ENCODE measurements around the gene PCK2.

PCK2 gene

DNA sequence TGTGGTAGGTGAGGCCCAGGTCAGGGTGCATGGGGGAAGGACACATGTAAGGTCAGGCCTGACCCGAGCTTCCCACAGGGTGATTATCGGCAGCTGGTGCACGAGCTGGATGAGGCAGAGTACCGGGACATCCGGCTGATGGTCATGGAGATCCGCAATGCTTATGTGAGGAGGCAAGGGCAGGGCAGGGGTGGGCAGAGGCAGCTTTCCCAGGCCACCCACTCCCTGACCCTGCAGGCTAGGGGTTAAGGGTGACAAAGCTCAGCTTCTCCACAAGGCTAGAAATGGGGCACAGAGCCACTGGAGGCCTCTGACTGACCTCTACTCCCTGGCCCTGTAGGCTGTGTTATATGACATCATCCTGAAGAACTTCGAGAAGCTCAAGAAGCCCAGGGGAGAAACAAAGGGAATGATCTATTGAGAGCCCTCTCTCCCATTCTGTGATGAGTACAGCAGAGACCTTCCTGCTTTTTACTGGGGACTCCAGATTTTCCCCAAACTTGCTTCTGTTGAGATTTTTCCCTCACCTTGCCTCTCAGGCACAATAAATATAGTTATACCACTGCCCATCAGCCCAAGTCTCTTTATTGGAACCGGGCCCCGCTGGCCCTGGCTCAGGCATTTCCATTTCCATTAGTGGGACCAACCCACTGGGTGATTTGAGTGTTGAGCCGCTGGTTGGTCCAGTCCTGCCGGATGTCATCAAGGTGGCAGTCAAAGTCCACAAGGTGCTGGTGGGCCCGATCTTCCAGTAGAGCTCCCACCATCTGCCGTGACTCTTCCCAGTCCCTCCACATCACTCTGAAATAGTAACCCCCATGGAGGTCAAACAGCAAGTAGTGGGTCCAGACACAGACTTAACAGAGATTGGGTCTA, 44.5 kb downstream of the PCK2 start (continued):
- TF ChIP-seq, protein P1, sequence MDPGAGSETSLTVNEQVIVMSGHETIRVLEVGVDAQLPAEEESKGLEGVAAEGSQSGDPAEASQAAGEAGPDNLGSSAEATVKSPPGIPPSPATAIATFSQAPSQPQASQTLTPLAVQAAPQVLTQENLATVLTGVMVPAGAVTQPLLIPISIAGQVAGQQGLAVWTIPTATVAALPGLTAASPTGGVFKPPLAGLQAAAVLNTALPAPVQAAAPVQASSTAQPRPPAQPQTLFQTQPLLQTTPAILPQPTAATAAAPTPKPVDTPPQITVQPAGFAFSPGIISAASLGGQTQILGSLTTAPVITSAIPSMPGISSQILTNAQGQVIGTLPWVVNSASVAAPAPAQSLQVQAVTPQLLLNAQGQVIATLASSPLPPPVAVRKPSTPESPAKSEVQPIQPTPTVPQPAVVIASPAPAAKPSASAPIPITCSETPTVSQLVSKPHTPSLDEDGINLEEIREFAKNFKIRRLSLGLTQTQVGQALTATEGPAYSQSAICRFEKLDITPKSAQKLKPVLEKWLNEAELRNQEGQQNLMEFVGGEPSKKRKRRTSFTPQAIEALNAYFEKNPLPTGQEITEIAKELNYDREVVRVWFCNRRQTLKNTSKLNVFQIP (CRISPR knock-in tag; IDR thresholded peaks at IDR 0.05; ENCODE audit: borderline replicate concordance, low read depth): no peak
- TF ChIP-seq, protein P2, sequence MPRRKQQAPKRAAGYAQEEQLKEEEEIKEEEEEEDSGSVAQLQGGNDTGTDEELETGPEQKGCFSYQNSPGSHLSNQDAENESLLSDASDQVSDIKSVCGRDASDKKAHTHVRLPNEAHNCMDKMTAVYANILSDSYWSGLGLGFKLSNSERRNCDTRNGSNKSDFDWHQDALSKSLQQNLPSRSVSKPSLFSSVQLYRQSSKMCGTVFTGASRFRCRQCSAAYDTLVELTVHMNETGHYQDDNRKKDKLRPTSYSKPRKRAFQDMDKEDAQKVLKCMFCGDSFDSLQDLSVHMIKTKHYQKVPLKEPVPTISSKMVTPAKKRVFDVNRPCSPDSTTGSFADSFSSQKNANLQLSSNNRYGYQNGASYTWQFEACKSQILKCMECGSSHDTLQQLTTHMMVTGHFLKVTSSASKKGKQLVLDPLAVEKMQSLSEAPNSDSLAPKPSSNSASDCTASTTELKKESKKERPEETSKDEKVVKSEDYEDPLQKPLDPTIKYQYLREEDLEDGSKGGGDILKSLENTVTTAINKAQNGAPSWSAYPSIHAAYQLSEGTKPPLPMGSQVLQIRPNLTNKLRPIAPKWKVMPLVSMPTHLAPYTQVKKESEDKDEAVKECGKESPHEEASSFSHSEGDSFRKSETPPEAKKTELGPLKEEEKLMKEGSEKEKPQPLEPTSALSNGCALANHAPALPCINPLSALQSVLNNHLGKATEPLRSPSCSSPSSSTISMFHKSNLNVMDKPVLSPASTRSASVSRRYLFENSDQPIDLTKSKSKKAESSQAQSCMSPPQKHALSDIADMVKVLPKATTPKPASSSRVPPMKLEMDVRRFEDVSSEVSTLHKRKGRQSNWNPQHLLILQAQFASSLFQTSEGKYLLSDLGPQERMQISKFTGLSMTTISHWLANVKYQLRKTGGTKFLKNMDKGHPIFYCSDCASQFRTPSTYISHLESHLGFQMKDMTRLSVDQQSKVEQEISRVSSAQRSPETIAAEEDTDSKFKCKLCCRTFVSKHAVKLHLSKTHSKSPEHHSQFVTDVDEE (CRISPR knock-in tag; IDR thresholded peaks at IDR 0.05): no peak
- TF ChIP-seq RARB (CRISPR knock-in tag; IDR thresholded peaks at IDR 0.05) (no peak), TOX (CRISPR knock-in tag; IDR thresholded peaks at IDR 0.05; ENCODE audit: borderline replicate concordance) (no peak), ZNF565 (CRISPR knock-in tag; conservative IDR thresholded peaks at IDR 0.05; ENCODE audit: low read depth) (no peak), ARNTL (CRISPR knock-in tag; IDR thresholded peaks at IDR 0.05; ENCODE audit: borderline replicate concordance, low read depth) (no peak), ZNF70 (CRISPR knock-in tag; IDR thresholded peaks at IDR 0.05) (no peak), ZC3H10 (CRISPR knock-in tag; IDR thresholded peaks at IDR 0.05) (no peak), ISL1 (CRISPR knock-in tag; IDR thresholded peaks at IDR 0.05) (no peak)

DNA sequence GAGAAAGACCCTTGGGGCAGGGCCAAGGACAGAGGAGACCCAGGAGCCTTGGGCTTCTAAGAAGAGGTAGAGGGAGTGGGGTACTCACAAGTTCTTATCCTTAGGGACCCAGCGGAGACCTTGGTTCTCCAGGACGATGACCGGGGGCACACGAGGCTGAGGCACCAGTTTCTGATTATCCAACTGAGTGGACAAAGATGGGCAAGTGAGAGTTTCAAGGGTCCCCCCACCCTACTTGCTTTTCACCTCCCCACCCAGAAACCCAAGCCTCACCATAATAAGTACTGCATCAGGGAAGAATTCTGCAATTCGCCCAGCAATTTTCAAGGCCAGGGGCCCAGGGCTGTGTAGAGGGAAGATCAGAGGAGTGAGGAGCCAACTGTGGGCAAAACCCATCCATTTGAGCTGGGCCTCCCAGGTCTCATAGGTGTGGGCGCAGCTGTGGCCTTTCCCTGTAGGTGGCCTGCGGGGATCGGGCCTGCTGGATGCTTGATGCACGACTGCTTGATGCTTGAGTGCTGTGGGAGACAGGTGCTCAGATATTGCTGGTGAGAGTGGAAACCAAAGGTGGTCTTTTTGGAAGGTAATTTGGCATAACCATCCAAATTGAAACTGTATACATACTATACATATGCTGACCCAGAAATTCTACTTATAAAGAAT, 45.3 kb downstream of the PCK2 start:
- ATAC-seq: no peak
- TF ChIP-seq SNAI2 (CRISPR knock-in tag; IDR thresholded peaks at IDR 0.05): no peak
- no peak for TF ChIP-seq PPARA (CRISPR knock-in tag; IDR thresholded peaks at IDR 0.05; ENCODE audit: borderline replicate concordance)
- no peak for TF ChIP-seq TOX (CRISPR knock-in tag; IDR thresholded peaks at IDR 0.05; ENCODE audit: borderline replicate concordance)
- no peak for TF ChIP-seq ZFP30 (CRISPR knock-in tag; IDR thresholded peaks at IDR 0.05)
- no peak for TF ChIP-seq CREB5 (CRISPR knock-in tag; IDR thresholded peaks at IDR 0.05; ENCODE audit: low read depth)
- TF ChIP-seq ESRRG (CRISPR knock-in tag; IDR thresholded peaks at IDR 0.05): no peak
- no peak for TF ChIP-seq OSR1 (CRISPR knock-in tag; IDR thresholded peaks at IDR 0.05)
- no peak for TF ChIP-seq ZFP3 (CRISPR knock-in tag; IDR thresholded peaks at IDR 0.05)
- TF ChIP-seq ARNTL (CRISPR knock-in tag; IDR thresholded peaks at IDR 0.05; ENCODE audit: borderline replicate concordance, low read depth): no peak
- TF ChIP-seq, protein P2 (CRISPR knock-in tag; IDR thresholded peaks at IDR 0.05): no peak
- TF ChIP-seq RARB (CRISPR knock-in tag; IDR thresholded peaks at IDR 0.05): no peak
- no peak for TF ChIP-seq ZC3H10 (CRISPR knock-in tag; IDR thresholded peaks at IDR 0.05)
- no peak for TF ChIP-seq ZNF70 (CRISPR knock-in tag; IDR thresholded peaks at IDR 0.05)

GRCh38 chr14:24141097-24141880, 47.2 kb downstream of the PCK2 start, which contains the start of gene EMC9:
Gene EMC9, minus strand, starts transcription at chr14:24141591. Its CDS starts 287 bp downstream, at chr14:24141304.
- peak; percentile 93 for ATAC-seq
- no peak for TF ChIP-seq CREB5 (CRISPR knock-in tag; IDR thresholded peaks at IDR 0.05; ENCODE audit: low read depth)
- no peak for TF ChIP-seq ESRRG (CRISPR knock-in tag; IDR thresholded peaks at IDR 0.05)
- TF ChIP-seq, protein P3, sequence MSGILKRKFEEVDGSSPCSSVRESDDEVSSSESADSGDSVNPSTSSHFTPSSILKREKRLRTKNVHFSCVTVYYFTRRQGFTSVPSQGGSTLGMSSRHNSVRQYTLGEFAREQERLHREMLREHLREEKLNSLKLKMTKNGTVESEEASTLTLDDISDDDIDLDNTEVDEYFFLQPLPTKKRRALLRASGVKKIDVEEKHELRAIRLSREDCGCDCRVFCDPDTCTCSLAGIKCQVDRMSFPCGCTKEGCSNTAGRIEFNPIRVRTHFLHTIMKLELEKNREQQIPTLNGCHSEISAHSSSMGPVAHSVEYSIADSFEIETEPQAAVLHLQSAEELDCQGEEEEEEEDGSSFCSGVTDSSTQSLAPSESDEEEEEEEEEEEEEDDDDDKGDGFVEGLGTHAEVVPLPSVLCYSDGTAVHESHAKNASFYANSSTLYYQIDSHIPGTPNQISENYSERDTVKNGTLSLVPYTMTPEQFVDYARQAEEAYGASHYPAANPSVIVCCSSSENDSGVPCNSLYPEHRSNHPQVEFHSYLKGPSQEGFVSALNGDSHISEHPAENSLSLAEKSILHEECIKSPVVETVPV (CRISPR knock-in tag; IDR thresholded peaks at IDR 0.05): 0 out of 2 replicates have a peak, but pooled peaks have one; percentile 31

Measured in SK-N-SH treated with all-trans-retinoic acid at 6 μM for 48 hours (cell line).